ENCODE measurements around the gene NCKAP1. TPM values are rescaled to one million over a fixed set of nuclear protein-coding genes. Genes with fewer than 3 reads are reported as not detected.
"Not testable (repeated sequence)": the region's sequence is repeated elsewhere in the genome, so short reads cannot be mapped to it uniquely, and the experiment has no call there.

The NCKAP1 gene
- total and polyA plus RNA-seq, 4 donors: 73.0 to 207 (median 134) TPM

- Histone ChIP-seq H3K27ac (ENCODE audit: low read depth in 1 of 2, low read length in 2 of 2) (no peak overlapping the region), H3K9me3 (ENCODE audit: control insufficient read depth, low read length) (no peaks in the 10 kb centered on the region), H3K4me3 (ENCODE audit: low read length in 2 of 2) (no peak overlapping the region), H3K27me3 (ENCODE audit: control insufficient read depth in 1 of 2, insufficient read depth in 2 of 2, low read length in 1 of 2) (no peaks in the 10 kb centered on the region), H3K4me1 (ENCODE audit: control insufficient read depth in 1 of 2, insufficient read depth in 2 of 2, low read length in 2 of 2) (peaks cover 0 to 2% of the 10 kb centered on the region in 2 donors), H3K36me3 (ENCODE audit: control insufficient read depth in 1 of 2, insufficient read depth in 2 of 2, low read length in 1 of 2) (no peaks in the 10 kb centered on the region)
- intact Hi-C loops (cut with DNase I): no loop called here
- ATAC-seq (ENCODE audit: low FRiP score) (no peak), DNase-seq (no peak)
- WGBS, 2 donors: 79% methylated on average over 3 of the region's 3 CpGs
Observed at GRCh38 chr2:183022711-183023110, 15.5 kb downstream of the NCKAP1 start.

GRCh38 chr2:183021613-183022012, 16.6 kb downstream of the NCKAP1 start:
- no peak overlapping the region for H3K27ac ChIP-seq (ENCODE audit: low read depth in 1 of 2, low read length in 2 of 2)
- no peaks in the 10 kb centered on the region for H3K9me3 ChIP-seq (ENCODE audit: control insufficient read depth, low read length)

GRCh38 chr2:183019718-183020442, 18.4 kb downstream of the NCKAP1 start:
- H3K4me1 ChIP-seq (ENCODE audit: control insufficient read depth in 1 of 2, insufficient read depth in 2 of 2, low read length in 2 of 2): peaks cover 0 to 5% of the 10 kb centered on the region in 2 donors

More at GRCh38 chr2:183021613-183022012, 16.6 kb downstream of the NCKAP1 start:
- no peak for ATAC-seq (ENCODE audit: low FRiP score)
- no peaks in the 10 kb centered on the region for H3K36me3 ChIP-seq (ENCODE audit: control insufficient read depth in 1 of 2, insufficient read depth in 2 of 2, low read length in 1 of 2)
- WGBS, 2 donors: 93 to 94% methylated on average over 2 of the region's 2 CpGs
- H3K4me1 ChIP-seq (ENCODE audit: control insufficient read depth in 1 of 2, insufficient read depth in 2 of 2, low read length in 2 of 2): peaks cover 0 to 3% of the 10 kb centered on the region in 2 donors
- intact Hi-C loops (cut with DNase I): no loop called here
- no peak overlapping the region for H3K4me3 ChIP-seq (ENCODE audit: low read length in 2 of 2)
- H3K27me3 ChIP-seq (ENCODE audit: control insufficient read depth in 1 of 2, insufficient read depth in 2 of 2, low read length in 1 of 2): no peaks in the 10 kb centered on the region
- no peak for DNase-seq

GRCh38 chr2:183017845-183018244, 20.4 kb downstream of the NCKAP1 start:
- ATAC-seq (ENCODE audit: low FRiP score); H3K4me3 ChIP-seq (ENCODE audit: low read length in 2 of 2); intact Hi-C loops (cut with DNase I); H3K36me3 ChIP-seq (ENCODE audit: control insufficient read depth in 1 of 2, insufficient read depth in 2 of 2, low read length in 1 of 2); H3K27ac ChIP-seq (ENCODE audit: low read depth in 1 of 2, low read length in 2 of 2); DNase-seq; H3K27me3 ChIP-seq (ENCODE audit: control insufficient read depth in 1 of 2, insufficient read depth in 2 of 2, low read length in 1 of 2); H3K9me3 ChIP-seq (ENCODE audit: control insufficient read depth, low read length): not testable (repeated sequence)
- WGBS, 2 donors: 92% methylated on average over 11 of the region's 11 CpGs
- H3K4me1 ChIP-seq (ENCODE audit: control insufficient read depth in 1 of 2, insufficient read depth in 2 of 2, low read length in 2 of 2): peaks cover 4 to 17% of the 10 kb centered on the region in 2 donors

More at GRCh38 chr2:183019718-183020442, 18.4 kb downstream of the NCKAP1 start:
- no peaks in the 10 kb centered on the region for H3K27me3 ChIP-seq (ENCODE audit: control insufficient read depth in 1 of 2, insufficient read depth in 2 of 2, low read length in 1 of 2)
- ATAC-seq (ENCODE audit: low FRiP score): no peak
- no peak overlapping the region for H3K4me3 ChIP-seq (ENCODE audit: low read length in 2 of 2)
- WGBS, 2 donors: 83 to 84% methylated on average over 1 of the region's 1 CpG
- H3K36me3 ChIP-seq (ENCODE audit: control insufficient read depth in 1 of 2, insufficient read depth in 2 of 2, low read length in 1 of 2): no peaks in the 10 kb centered on the region
- intact Hi-C loops (cut with DNase I): no loop called here
- no peak overlapping the region for H3K27ac ChIP-seq (ENCODE audit: low read depth in 1 of 2, low read length in 2 of 2)
- no peak for DNase-seq
- no peaks in the 10 kb centered on the region for H3K9me3 ChIP-seq (ENCODE audit: control insufficient read depth, low read length)

- Histone ChIP-seq H3K4me1 (ENCODE audit: control insufficient read depth in 1 of 2, insufficient read depth in 2 of 2, low read length in 2 of 2) (peaks cover 4 to 27% of the 10 kb centered on the region in 2 donors), H3K36me3 (ENCODE audit: control insufficient read depth in 1 of 2, insufficient read depth in 2 of 2, low read length in 1 of 2) (no peaks in the 10 kb centered on the region), H3K27ac (ENCODE audit: low read depth in 1 of 2, low read length in 2 of 2) (no peak overlapping the region), H3K27me3 (ENCODE audit: control insufficient read depth in 1 of 2, insufficient read depth in 2 of 2, low read length in 1 of 2) (no peaks in the 10 kb centered on the region), H3K9me3 (ENCODE audit: control insufficient read depth, low read length) (no peaks in the 10 kb centered on the region), H3K4me3 (ENCODE audit: low read length in 2 of 2) (no peak overlapping the region)
- 62 to 69% methylated on average over 2 of the region's 2 CpGs for WGBS, 2 donors
- DNase-seq (no peak), ATAC-seq (ENCODE audit: low FRiP score) (no peak)
- intact Hi-C loops (cut with DNase I): no loop called here
Observed at GRCh38 chr2:183014005-183014404, 24.3 kb downstream of the NCKAP1 start.

- Histone ChIP-seq H3K9me3 (ENCODE audit: control insufficient read depth, low read length) (no peaks in the 10 kb centered on the region), H3K4me1 (ENCODE audit: control insufficient read depth in 1 of 2, insufficient read depth in 2 of 2, low read length in 2 of 2) (peaks cover 4 to 27% of the 10 kb centered on the region in 2 donors), H3K4me3 (ENCODE audit: low read length in 2 of 2) (no peak overlapping the region), H3K27me3 (ENCODE audit: control insufficient read depth in 1 of 2, insufficient read depth in 2 of 2, low read length in 1 of 2) (no peaks in the 10 kb centered on the region), H3K27ac (ENCODE audit: low read depth in 1 of 2, low read length in 2 of 2) (no peak overlapping the region), H3K36me3 (ENCODE audit: control insufficient read depth in 1 of 2, insufficient read depth in 2 of 2, low read length in 1 of 2) (no peaks in the 10 kb centered on the region)
- DNase-seq (no peak), ATAC-seq (ENCODE audit: low FRiP score) (no peak)
- intact Hi-C loops (cut with DNase I): no loop called here
- WGBS, 2 donors: 76 to 79% methylated on average over 2 of the region's 2 CpGs
Observed at GRCh38 chr2:183011743-183012142, 26.5 kb downstream of the NCKAP1 start.

GRCh38 chr2:183010112-183010511, 28.1 kb downstream of the NCKAP1 start:
- WGBS, 2 donors: 35 to 46% methylated on average over 5 of the region's 5 CpGs
- DNase-seq: no peak
- peaks cover 4 to 25% of the 10 kb centered on the region in 2 donors for H3K4me1 ChIP-seq (ENCODE audit: control insufficient read depth in 1 of 2, insufficient read depth in 2 of 2, low read length in 2 of 2)
- intact Hi-C loops (cut with DNase I): no loop called here
- H3K27ac ChIP-seq (ENCODE audit: low read depth in 1 of 2, low read length in 2 of 2): no peak overlapping the region
- no peak overlapping the region for H3K4me3 ChIP-seq (ENCODE audit: low read length in 2 of 2)
- no peaks in the 10 kb centered on the region for H3K27me3 ChIP-seq (ENCODE audit: control insufficient read depth in 1 of 2, insufficient read depth in 2 of 2, low read length in 1 of 2)
- no peaks in the 10 kb centered on the region for H3K9me3 ChIP-seq (ENCODE audit: control insufficient read depth, low read length)
- ATAC-seq (ENCODE audit: low FRiP score): no peak
- no peaks in the 10 kb centered on the region for H3K36me3 ChIP-seq (ENCODE audit: control insufficient read depth in 1 of 2, insufficient read depth in 2 of 2, low read length in 1 of 2)

- DNase-seq (no peak), ATAC-seq (ENCODE audit: low FRiP score) (no peak)
- no peaks in the 10 kb centered on the region for H3K27me3 ChIP-seq (ENCODE audit: control insufficient read depth in 1 of 2, insufficient read depth in 2 of 2, low read length in 1 of 2)
- peaks cover 4 to 21% of the 10 kb centered on the region in 2 donors for H3K4me1 ChIP-seq (ENCODE audit: control insufficient read depth in 1 of 2, insufficient read depth in 2 of 2, low read length in 2 of 2)
- H3K9me3 ChIP-seq (ENCODE audit: control insufficient read depth, low read length): no peaks in the 10 kb centered on the region
- intact Hi-C loops (cut with DNase I): no loop called here
- no peak overlapping the region for H3K4me3 ChIP-seq (ENCODE audit: low read length in 2 of 2)
- no peak overlapping the region for H3K27ac ChIP-seq (ENCODE audit: low read depth in 1 of 2, low read length in 2 of 2)
- no peaks in the 10 kb centered on the region for H3K36me3 ChIP-seq (ENCODE audit: control insufficient read depth in 1 of 2, insufficient read depth in 2 of 2, low read length in 1 of 2)
- WGBS, 2 donors: 71 to 82% methylated on average over 3 of the region's 3 CpGs
Observed at GRCh38 chr2:183009249-183009899, 28.9 kb downstream of the NCKAP1 start.

GRCh38 chr2:183001948-183002347, 36.3 kb downstream of the NCKAP1 start:
- Histone ChIP-seq H3K4me3 (ENCODE audit: low read length in 2 of 2) (no peak overlapping the region), H3K36me3 (ENCODE audit: control insufficient read depth in 1 of 2, insufficient read depth in 2 of 2, low read length in 1 of 2) (peaks cover 0 to 1% of the 10 kb centered on the region in 2 donors), H3K4me1 (ENCODE audit: control insufficient read depth in 1 of 2, insufficient read depth in 2 of 2, low read length in 2 of 2) (peaks cover 0 to 3% of the 10 kb centered on the region in 2 donors), H3K27ac (ENCODE audit: low read depth in 1 of 2, low read length in 2 of 2) (no peak overlapping the region), H3K27me3 (ENCODE audit: control insufficient read depth in 1 of 2, insufficient read depth in 2 of 2, low read length in 1 of 2) (no peaks in the 10 kb centered on the region), H3K9me3 (ENCODE audit: control insufficient read depth, low read length) (no peaks in the 10 kb centered on the region)
- no peak for ATAC-seq (ENCODE audit: low FRiP score)
- intact Hi-C loops (cut with DNase I): no loop called here
- DNase-seq: no peak
- whole genome bisulfite sequencing, 2 donors: 80 to 81% methylated on average over 2 of the region's 2 CpGs
